Keratinocyte (primary cell): ENCODE data around the gene PARD3B. TPM values are rescaled to one million over a fixed set of nuclear protein-coding genes. Genes with fewer than 3 reads are reported as not detected.

ENCODE experiments used
- DNase-seq: peaks from one replicate; pipeline ENCODE4 v3.0.0-alpha.2; 2011; ENCODE audit warnings: low read depth, missing footprints, low spot score
- FAIRE-seq: peaks from 2 replicates; lab custom pipeline; 2011; peaks lifted over from hg19 to GRCh38; lab: Jason Lieb, UNC
- H2AFZ ChIP-seq: 2 replicates; pipeline ENCODE4 v1.6.0; 2012; ENCODE audit warnings: low read length, control low read depth, inconsistent platforms; ENCODE audit not compliant: control insufficient read depth
- H3K27ac ChIP-seq: 2 replicates; pipeline ENCODE4 v1.5.1; 2011; ENCODE audit warnings: low read length; ENCODE audit not compliant: control insufficient read depth, insufficient read depth
- H3K27me3 ChIP-seq: 3 replicates; pipeline ENCODE4 v1.6.0; 2011; ENCODE audit warnings: low read length; ENCODE audit not compliant: control insufficient read depth, insufficient read depth; ENCODE audit errors: extremely low read depth
- H3K36me3 ChIP-seq, 2 experiments: 2 replicates in 1 of 2; 3 replicates in 1 of 2; pipeline ENCODE4 v1.5.1; 2011; ENCODE audit warnings: low read length in 2 of 2, mild to moderate bottlenecking in 1 of 2; ENCODE audit not compliant: control insufficient read depth in 2 of 2, insufficient read depth in 2 of 2; ENCODE audit errors: extremely low read depth in 1 of 2
- H3K4me1 ChIP-seq: 3 replicates; pipeline ENCODE4 v1.5.1; 2011; ENCODE audit warnings: low read length; ENCODE audit not compliant: control insufficient read depth, insufficient read depth; ENCODE audit errors: extremely low read depth
- H3K4me2 ChIP-seq: 3 replicates; pipeline ENCODE4 v1.6.0; 2011; ENCODE audit warnings: low read depth, low read length; ENCODE audit not compliant: control insufficient read depth, insufficient read depth; ENCODE audit errors: extremely low read depth
- H3K4me3 ChIP-seq, 3 experiments: fragments of 200-600 bp in 1 of 3; sonication (generic) in 1 of 3; 2 replicates in 2 of 3; 3 replicates in 1 of 3; pipeline ENCODE4 v1.5.1; 2011 to 2016; ENCODE audit warnings: low read length in 3 of 3, mild to moderate bottlenecking in 3 of 3, control low read depth in 2 of 3, inconsistent platforms in 1 of 3, low read depth in 1 of 3, mixed read lengths in 1 of 3, mixed run types in 1 of 3, moderate library complexity in 1 of 3; ENCODE audit not compliant: control insufficient read depth in 2 of 3, insufficient read depth in 2 of 3; ENCODE audit errors: extremely low read depth in 1 of 3
- H3K79me2 ChIP-seq: 2 replicates; pipeline ENCODE4 v1.6.0; 2012; ENCODE audit warnings: low read length; ENCODE audit not compliant: control insufficient read depth, insufficient read depth
- H3K9ac ChIP-seq: 3 replicates; pipeline ENCODE4 v1.6.0; 2011; ENCODE audit warnings: low read length; ENCODE audit not compliant: control insufficient read depth, insufficient read depth; ENCODE audit errors: extremely low read depth
- H3K9me1 ChIP-seq: 3 replicates; pipeline ENCODE4 v1.6.0; 2011; ENCODE audit warnings: low read length; ENCODE audit not compliant: control insufficient read depth, insufficient read depth; ENCODE audit errors: extremely low read depth
- H3K9me3 ChIP-seq: 2 replicates; pipeline ENCODE4 v1.5.1; 2012; ENCODE audit warnings: low read depth, low read length; ENCODE audit not compliant: control insufficient read depth
- H4K20me1 ChIP-seq: 3 replicates; pipeline ENCODE4 v1.6.0; 2011; ENCODE audit warnings: low read length; ENCODE audit not compliant: control insufficient read depth, insufficient read depth; ENCODE audit errors: extremely low read depth
- EZH2 ChIP-seq: IDR thresholded peaks from one replicate; pipeline ENCODE4 v1.6.1; 2012; ENCODE audit warnings: inconsistent platforms, mild to moderate bottlenecking, low read length, moderate library complexity
- dilution Hi-C: fragments of 300-500 bp; cut with MboI; formaldehyde crosslinking; loops from one replicate; pipeline ENCODE4 v1.7.0; 2020; ENCODE audit warnings: low sequenced_read_pairs; ENCODE audit not compliant: extremely low pct_ligation_motif_present
- polyA plus RNA-seq, 5 experiments: library from polyadenylated mRNA; depleted of rRNA in 3 of 5; stranded (reverse) in 3 of 5; stranded (forward) in 1 of 5; unstranded in 1 of 5; fragments of >200 nt; gene quantifications; 1 replicate in 1 of 5; 2 replicates in 3 of 5; 3 replicates in 1 of 5; pipeline versions ENCODE4 v1.2.1 to v1.2.3, GENCODE V29; 2011 to 2012; ENCODE audit warnings: missing spikeins in 2 of 5, low read depth in 1 of 5, low replicate concordance in 1 of 5
- TF ChIP-seq, protein P1 (sequence below), 3 experiments: IDR thresholded peaks in 1 of 3; conservative IDR thresholded peaks in 1 of 3; optimal IDR thresholded peaks in 1 of 3; 2 replicates in 2 of 3; 3 replicates in 1 of 3; pipeline versions ENCODE3 to v1.5.1; 2011; ENCODE audit warnings: low read length in 3 of 3, mild to moderate bottlenecking in 3 of 3, moderate library complexity in 2 of 3, control low read depth in 1 of 3, inconsistent platforms in 1 of 3; ENCODE audit not compliant: insufficient read depth in 2 of 3; ENCODE audit errors: extremely low read depth in 1 of 3

PARD3B gene
- polyA plus RNA-seq, 1 donor (not counting 4 experiments of a cell fraction or from before 2014, with no cell fraction given): 1.2 TPM

GRCh38 chr2:205520311-205520710, 975.0 kb downstream of the PARD3B start:
- no peak overlapping the region for H3K4me2 ChIP-seq
- no peak for FAIRE-seq
- H3K4me3 ChIP-seq: no peak overlapping the region
- H3K9me1 ChIP-seq: no peaks in the 10 kb centered on the region
- no peaks in the 10 kb centered on the region for H3K36me3 ChIP-seq
- H2AFZ ChIP-seq: no peak overlapping the region
- no peaks in the 10 kb centered on the region for H3K4me1 ChIP-seq
- dilution Hi-C loops: no loop called here
- no peaks in the 10 kb centered on the region for H3K79me2 ChIP-seq
- no peak for DNase-seq
- no peaks in the 10 kb centered on the region for H4K20me1 ChIP-seq
- TF ChIP-seq EZH2: no peak
- TF ChIP-seq, protein P1, sequence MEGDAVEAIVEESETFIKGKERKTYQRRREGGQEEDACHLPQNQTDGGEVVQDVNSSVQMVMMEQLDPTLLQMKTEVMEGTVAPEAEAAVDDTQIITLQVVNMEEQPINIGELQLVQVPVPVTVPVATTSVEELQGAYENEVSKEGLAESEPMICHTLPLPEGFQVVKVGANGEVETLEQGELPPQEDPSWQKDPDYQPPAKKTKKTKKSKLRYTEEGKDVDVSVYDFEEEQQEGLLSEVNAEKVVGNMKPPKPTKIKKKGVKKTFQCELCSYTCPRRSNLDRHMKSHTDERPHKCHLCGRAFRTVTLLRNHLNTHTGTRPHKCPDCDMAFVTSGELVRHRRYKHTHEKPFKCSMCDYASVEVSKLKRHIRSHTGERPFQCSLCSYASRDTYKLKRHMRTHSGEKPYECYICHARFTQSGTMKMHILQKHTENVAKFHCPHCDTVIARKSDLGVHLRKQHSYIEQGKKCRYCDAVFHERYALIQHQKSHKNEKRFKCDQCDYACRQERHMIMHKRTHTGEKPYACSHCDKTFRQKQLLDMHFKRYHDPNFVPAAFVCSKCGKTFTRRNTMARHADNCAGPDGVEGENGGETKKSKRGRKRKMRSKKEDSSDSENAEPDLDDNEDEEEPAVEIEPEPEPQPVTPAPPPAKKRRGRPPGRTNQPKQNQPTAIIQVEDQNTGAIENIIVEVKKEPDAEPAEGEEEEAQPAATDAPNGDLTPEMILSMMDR (optimal IDR thresholded peaks at IDR 0.05 in 1 of 3, IDR thresholded peaks at IDR 0.05 in 1 of 3, conservative IDR thresholded peaks at IDR 0.05 in 1 of 3; ENCODE audit: extremely low read depth in 1 of 3, insufficient read depth in 2 of 3, low read length in 3 of 3): no peak
- H3K27me3 ChIP-seq: no peaks in the 10 kb centered on the region
- H3K9me3 ChIP-seq: no peaks in the 10 kb centered on the region
- no peak overlapping the region for H3K27ac ChIP-seq
- no peak overlapping the region for H3K9ac ChIP-seq

DNA sequence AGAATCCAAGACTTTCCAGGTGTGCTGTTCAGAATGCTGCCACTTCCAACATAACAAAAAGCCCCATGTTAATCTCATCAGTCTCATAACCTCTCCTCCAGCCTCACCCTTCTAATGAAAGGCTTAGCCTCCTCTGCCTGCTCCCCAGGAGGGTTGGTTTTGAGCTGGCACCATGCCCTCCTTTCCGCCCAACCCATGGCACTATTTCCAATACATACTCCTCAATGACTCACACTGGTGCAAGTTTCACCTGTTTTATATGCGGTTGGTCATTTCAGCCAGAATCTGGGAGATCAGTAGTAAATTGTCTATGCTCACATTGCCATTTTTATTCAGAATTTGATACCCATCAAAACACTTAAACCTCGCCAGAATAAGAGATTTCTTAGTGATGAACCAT, 979.4 kb downstream of the PARD3B start:
- dilution Hi-C loops: no loop called here
- no peak overlapping the region for H3K4me2 ChIP-seq

More for the DNA sequence above, 979.4 kb downstream of the PARD3B start:
- no peaks in the 10 kb centered on the region for H3K27me3 ChIP-seq
- H3K4me3 ChIP-seq: no peak overlapping the region
- H3K79me2 ChIP-seq: no peaks in the 10 kb centered on the region
- no peak overlapping the region for H2AFZ ChIP-seq
- DNase-seq (no peak), FAIRE-seq (peak; percentile 49)
- TF ChIP-seq, protein P1 (optimal IDR thresholded peaks at IDR 0.05 in 1 of 3, IDR thresholded peaks at IDR 0.05 in 1 of 3, conservative IDR thresholded peaks at IDR 0.05 in 1 of 3; ENCODE audit: extremely low read depth in 1 of 3, insufficient read depth in 2 of 3, low read length in 3 of 3): no peak
- no peak for TF ChIP-seq EZH2
- H3K36me3 ChIP-seq: no peaks in the 10 kb centered on the region
- no peaks in the 10 kb centered on the region for H3K9me1 ChIP-seq
- no peaks in the 10 kb centered on the region for H4K20me1 ChIP-seq
- H3K27ac ChIP-seq: no peak overlapping the region
- H3K4me1 ChIP-seq: no peaks in the 10 kb centered on the region
- H3K9me3 ChIP-seq: no peaks in the 10 kb centered on the region
- H3K9ac ChIP-seq: no peak overlapping the region
